Glutamatergic neuron (in vitro differentiated cells): ENCODE data around the gene IL36A. TPM values are rescaled to one million over a fixed set of nuclear protein-coding genes. Genes with fewer than 3 reads are reported as not detected.

Experiments
- DNase-seq: peaks from one replicate; pipeline ENCODE4 v3.0.0; 2022
- H3K27ac Mint-ChIP-seq: one replicate; pipeline ENCODE4 v1.8.0; 2020; ENCODE audit warnings: mild to moderate bottlenecking, mixed read lengths, inconsistent platforms; ENCODE audit not compliant: unreplicated experiment
- H3K27me3 Mint-ChIP-seq: one replicate; pipeline ENCODE4 v1.8.0; 2020; ENCODE audit warnings: mild to moderate bottlenecking, moderate library complexity, mixed read lengths, inconsistent platforms; ENCODE audit not compliant: unreplicated experiment
- H3K36me3 Mint-ChIP-seq: one replicate; pipeline ENCODE4 v1.8.0; 2020; ENCODE audit warnings: mild to moderate bottlenecking, mixed read lengths, inconsistent platforms; ENCODE audit not compliant: unreplicated experiment
- H3K4me1 Mint-ChIP-seq: one replicate; pipeline ENCODE4 v1.8.0; 2020; ENCODE audit warnings: mild to moderate bottlenecking, low read depth, mixed read lengths, inconsistent platforms; ENCODE audit not compliant: unreplicated experiment
- H3K4me3 Mint-ChIP-seq: one replicate; pipeline ENCODE4 v1.8.0; 2020; ENCODE audit warnings: mild to moderate bottlenecking, mixed read lengths, inconsistent platforms; ENCODE audit not compliant: unreplicated experiment
- H3K9me3 Mint-ChIP-seq: one replicate; pipeline ENCODE4 v1.8.0; 2020; ENCODE audit warnings: mild to moderate bottlenecking, moderate library complexity, mixed read lengths, inconsistent platforms; ENCODE audit not compliant: unreplicated experiment
- CTCF ChIP-seq: fragments of 200-600 bp; sonication (generic); IDR thresholded peaks from one replicate; pipeline ENCODE4 v1.5.0; 2021; ENCODE audit not compliant: partially characterized antibody, unreplicated experiment
- total RNA-seq: library from RNA; stranded (reverse); fragmentation: NEBNext Ultra II Directional; extraction: Animal tissue kit (Norgen Biotek cat#: 25700); gene quantifications from one replicate; pipeline ENCODE4 v1.2.1, GENCODE V29; 2021; ENCODE audit not compliant: unreplicated experiment

IL36A gene
- total RNA-seq, 1 donor from 2014 or later, result not detected

GRCh38 chr2:112960230-112960825, 44.9 kb upstream of the IL36A start:
- no peak for TF ChIP-seq CTCF
- Mint-ChIP-seq H3K27ac (no peak overlapping the region), H3K4me1 (no peaks in the 10 kb centered on the region), H3K9me3 (no peaks in the 10 kb centered on the region), H3K36me3 (no peaks in the 10 kb centered on the region), H3K4me3 (no peak overlapping the region), H3K27me3 (no peaks in the 10 kb centered on the region)
- no peak for DNase-seq

GRCh38 chr2:112962308-112963175, 42.7 kb upstream of the IL36A start:
- H3K36me3 Mint-ChIP-seq, result no peaks in the 10 kb centered on the region
- no peak overlapping the region for H3K27ac Mint-ChIP-seq

GRCh38 chr2:112967023-112967422, 38.2 kb upstream of the IL36A start:
- Mint-ChIP-seq H3K4me3 (no peak overlapping the region), H3K27ac (no peak overlapping the region), H3K4me1 (no peaks in the 10 kb centered on the region), H3K27me3 (peaks cover 1% of the 10 kb centered on the region), H3K9me3 (peaks cover 2% of the 10 kb centered on the region), H3K36me3 (no peaks in the 10 kb centered on the region)
- DNase-seq, result no peak
- no peak for TF ChIP-seq CTCF

More at GRCh38 chr2:112962308-112963175, 42.7 kb upstream of the IL36A start:
- no peak for TF ChIP-seq CTCF
- no peak for DNase-seq
- Mint-ChIP-seq H3K4me1 (no peaks in the 10 kb centered on the region), H3K27me3 (no peaks in the 10 kb centered on the region), H3K9me3 (no peaks in the 10 kb centered on the region), H3K4me3 (no peak overlapping the region)

GRCh38 chr2:112972423-112973086, 32.7 kb upstream of the IL36A start:
- Mint-ChIP-seq H3K4me3 (no peak overlapping the region), H3K9me3 (peaks cover 2% of the 10 kb centered on the region), H3K27me3 (peaks cover 1% of the 10 kb centered on the region), H3K27ac (no peak overlapping the region), H3K4me1 (no peaks in the 10 kb centered on the region), H3K36me3 (no peaks in the 10 kb centered on the region)
- TF ChIP-seq CTCF, result no peak
- no peak for DNase-seq

- DNase-seq, result no peak
- no peak for TF ChIP-seq CTCF
- H3K27me3 Mint-ChIP-seq, result no peaks in the 10 kb centered on the region
These were observed 32.1 kb upstream of the IL36A start for GRCh38 chr2:112973156-112973555.

More at GRCh38 chr2:112973156-112973555, 32.1 kb upstream of the IL36A start:
- Mint-ChIP-seq H3K9me3 (peaks cover 2% of the 10 kb centered on the region), H3K27ac (no peak overlapping the region), H3K4me1 (no peaks in the 10 kb centered on the region), H3K4me3 (no peak overlapping the region), H3K36me3 (no peaks in the 10 kb centered on the region)
